Gastrocnemius medialis (tissue), 4 donors: ENCODE results near the gene ZNF70.

Experiments used
- CTCF ChIP-seq, 5 experiments: fragments of 450-650 bp in 3 of 5; fragments of 200-600 bp in 2 of 5; sonication (generic) in 2 of 5; IDR thresholded peaks in 4 of 5; conservative IDR thresholded peaks in 1 of 5; 1 replicate in 4 of 5; 2 replicates in 1 of 5; pipeline ENCODE4 v1.5.1; 2016 to 2019; ENCODE audit warnings: antibody characterized with exemption in 5 of 5, mild to moderate bottlenecking in 3 of 5, moderate library complexity in 3 of 5
- POLR2A ChIP-seq, 2 donors: fragments of 450-650 bp; IDR thresholded peaks; one replicate each; pipeline ENCODE4 v1.6.1; 2017; ENCODE audit warnings: antibody characterized with exemption in 2 of 2, mild to moderate bottlenecking in 2 of 2, moderate library complexity in 2 of 2

- no peak for TF ChIP-seq POLR2A (IDR thresholded peaks at IDR 0.05)
- no peak for TF ChIP-seq CTCF (IDR thresholded peaks at IDR 0.05 in 4 of 5, conservative IDR thresholded peaks at IDR 0.05 in 1 of 5)
Measured at GRCh38 chr22:23737696-23738095, 13.2 kb downstream of the ZNF70 start.
